Loucy (cell line): ENCODE data around the gene SLTM.
A peak's percentile ranks its signal among the peaks of the same experiment; 100 is the strongest.
"Not testable (repeated sequence)": the region's sequence is repeated elsewhere in the genome, so short reads cannot be mapped to it uniquely, and the experiment has no call there.

ENCODE experiments used
- H2AFZ ChIP-seq: fragments of 200-600 bp; sonication (generic); 2 replicates; pipeline ENCODE4 v1.6.0; 2016; ENCODE audit warnings: antibody characterized with exemption, mild to moderate bottlenecking, low read length, moderate library complexity
- H3F3A ChIP-seq: fragments of 200-600 bp; 2 replicates; pipeline ENCODE4 v1.6.0; 2016; ENCODE audit warnings: antibody characterized with exemption, low read depth, mild to moderate bottlenecking
- H3K27me3 ChIP-seq: fragments of 200-600 bp; sonication (generic); 2 replicates; pipeline ENCODE4 v1.6.1; 2014; ENCODE audit warnings: low read length, mild to moderate bottlenecking; ENCODE audit not compliant: insufficient read depth, poor library complexity, severe bottlenecking
- H3K36me3 ChIP-seq: fragments of 200-600 bp; sonication (generic); 2 replicates; pipeline ENCODE4 v1.6.1; 2016; ENCODE audit warnings: low read length; ENCODE audit not compliant: insufficient read depth
- H3K4me1 ChIP-seq: fragments of 200-600 bp; sonication (generic); 2 replicates; pipeline ENCODE4 v1.5.1; 2014; ENCODE audit warnings: low read length, mild to moderate bottlenecking; ENCODE audit not compliant: insufficient read depth, poor library complexity, severe bottlenecking
- H3K4me2 ChIP-seq: fragments of 200-600 bp; sonication (generic); 2 replicates; pipeline ENCODE4 v1.6.0; 2014; ENCODE audit warnings: antibody characterized with exemption, low read length, low read depth, mild to moderate bottlenecking; ENCODE audit not compliant: poor library complexity, severe bottlenecking
- H3K4me3 ChIP-seq: fragments of 200-600 bp; sonication (generic); 2 replicates; pipeline ENCODE4 v1.5.1; 2014; ENCODE audit warnings: low read length, mild to moderate bottlenecking, mixed read lengths; ENCODE audit not compliant: poor library complexity, severe bottlenecking
- H3K79me2 ChIP-seq: fragments of 200-600 bp; sonication (generic); 2 replicates; pipeline ENCODE4 v1.6.1; 2014; ENCODE audit warnings: low read length; ENCODE audit not compliant: insufficient read depth
- H3K9ac ChIP-seq: fragments of 200-600 bp; sonication (generic); 2 replicates; pipeline ENCODE4 v1.6.0; 2014; ENCODE audit warnings: mild to moderate bottlenecking, low read depth, low read length, moderate library complexity; ENCODE audit not compliant: poor library complexity, severe bottlenecking
- H3K9me2 ChIP-seq: fragments of 200-600 bp; sonication (generic); replicated peaks from 2 replicates; pipeline ENCODE4 v1.6.1; 2016; ENCODE audit warnings: low read depth, low read length, mixed read lengths
- H3K9me3 ChIP-seq: fragments of 200-600 bp; sonication (generic); 2 replicates; pipeline ENCODE4 v1.6.1; 2014; ENCODE audit warnings: mild to moderate bottlenecking, antibody characterized with exemption, low read length, low read depth; ENCODE audit not compliant: insufficient read depth
- H4K20me1 ChIP-seq: fragments of 200-600 bp; sonication (generic); 2 replicates; pipeline ENCODE4 v1.6.0; 2014; ENCODE audit warnings: antibody characterized with exemption, low read length, mild to moderate bottlenecking; ENCODE audit not compliant: insufficient read depth, poor library complexity, severe bottlenecking
- EZH2phosphoT487 ChIP-seq: fragments of 200-600 bp; IDR thresholded peaks from 2 replicates; pipeline ENCODE4 v1.6.1; 2018; ENCODE audit warnings: antibody characterized with exemption, mild to moderate bottlenecking, moderate library complexity, borderline replicate concordance
- TF ChIP-seq, protein P1 (sequence below): fragments of 200-600 bp; sonication (generic); conservative IDR thresholded peaks from 2 replicates; pipeline ENCODE4 v1.5.1; 2014; ENCODE audit warnings: mild to moderate bottlenecking, antibody characterized with exemption, low read length

The SLTM gene

DNA sequence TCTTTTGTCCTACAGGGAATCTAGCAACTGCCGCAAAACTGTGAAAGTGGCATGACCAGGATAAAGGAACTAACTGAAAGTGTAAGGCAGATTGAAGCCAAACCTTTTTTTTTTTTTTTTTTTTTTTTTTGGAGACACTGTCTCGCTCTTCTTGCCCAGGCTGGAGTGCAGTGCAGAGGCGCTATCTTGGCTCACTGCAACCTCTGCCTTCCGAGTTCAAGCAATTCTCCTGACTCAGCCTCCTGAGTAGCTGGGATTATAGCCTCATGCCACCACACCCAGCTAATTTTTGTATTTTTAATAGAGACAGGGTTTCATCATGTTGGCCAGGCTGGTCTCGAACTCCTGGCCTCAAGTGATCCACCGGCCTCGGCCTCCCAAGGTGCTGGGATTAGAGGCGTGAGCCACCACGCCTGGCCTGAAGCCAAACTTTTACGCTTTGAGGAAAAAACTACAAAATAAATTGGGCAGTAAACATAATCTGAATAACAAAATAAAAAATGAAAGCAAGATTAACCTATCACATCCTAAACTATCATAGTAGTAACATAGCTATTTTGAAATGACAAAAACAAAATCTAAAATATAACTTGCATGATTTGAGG, 9.7 kb downstream of the SLTM start:
- Histone ChIP-seq H3K9ac (no peak overlapping the region), H3K9me2 (no peaks in the 10 kb centered on the region), H3K36me3 (peaks cover 32% of the 10 kb centered on the region; the same call in 1 of the 2 replicates), H3K4me3 (no peak overlapping the region), H3K27me3 (no peaks in the 10 kb centered on the region), H2AFZ (no peak overlapping the region), H3K4me1 (peaks cover 44% of the 10 kb centered on the region), H4K20me1 (peaks cover 77% of the 10 kb centered on the region), H3K9me3 (no peaks in the 10 kb centered on the region), H3F3A (0 out of 2 replicates have a peak, but pooled peaks cover 5% of the 10 kb centered on the region), H3K79me2 (peaks cover 94% of the 10 kb centered on the region), H3K4me2 (peak overlapping the region; percentile 94)
- TF ChIP-seq, protein P1, sequence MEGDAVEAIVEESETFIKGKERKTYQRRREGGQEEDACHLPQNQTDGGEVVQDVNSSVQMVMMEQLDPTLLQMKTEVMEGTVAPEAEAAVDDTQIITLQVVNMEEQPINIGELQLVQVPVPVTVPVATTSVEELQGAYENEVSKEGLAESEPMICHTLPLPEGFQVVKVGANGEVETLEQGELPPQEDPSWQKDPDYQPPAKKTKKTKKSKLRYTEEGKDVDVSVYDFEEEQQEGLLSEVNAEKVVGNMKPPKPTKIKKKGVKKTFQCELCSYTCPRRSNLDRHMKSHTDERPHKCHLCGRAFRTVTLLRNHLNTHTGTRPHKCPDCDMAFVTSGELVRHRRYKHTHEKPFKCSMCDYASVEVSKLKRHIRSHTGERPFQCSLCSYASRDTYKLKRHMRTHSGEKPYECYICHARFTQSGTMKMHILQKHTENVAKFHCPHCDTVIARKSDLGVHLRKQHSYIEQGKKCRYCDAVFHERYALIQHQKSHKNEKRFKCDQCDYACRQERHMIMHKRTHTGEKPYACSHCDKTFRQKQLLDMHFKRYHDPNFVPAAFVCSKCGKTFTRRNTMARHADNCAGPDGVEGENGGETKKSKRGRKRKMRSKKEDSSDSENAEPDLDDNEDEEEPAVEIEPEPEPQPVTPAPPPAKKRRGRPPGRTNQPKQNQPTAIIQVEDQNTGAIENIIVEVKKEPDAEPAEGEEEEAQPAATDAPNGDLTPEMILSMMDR, result no peak
- no peak for TF ChIP-seq EZH2phosphoT487

DNA sequence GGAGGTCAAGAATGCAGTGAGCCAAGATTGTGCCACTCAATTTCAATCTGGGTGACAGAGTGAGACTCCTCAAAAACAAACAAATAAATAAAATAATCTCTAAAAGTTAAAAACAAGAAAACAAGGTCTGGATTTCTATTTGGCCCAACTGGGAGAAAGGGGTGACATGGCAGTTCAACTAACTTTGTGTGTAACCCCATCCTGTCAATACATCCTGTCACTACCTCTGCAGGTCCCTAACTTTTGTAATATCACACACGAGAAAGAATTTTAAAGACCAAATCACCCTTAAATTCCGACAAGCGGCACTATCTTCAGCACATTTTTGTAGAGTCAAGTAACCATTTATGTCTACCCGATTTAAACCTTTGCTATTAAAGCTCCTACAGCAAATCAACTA, 10.2 kb downstream of the SLTM start:
- Histone ChIP-seq H3K27me3 (no peaks in the 10 kb centered on the region), H3K4me2 (peak overlapping the region; percentile 94), H3F3A (0 out of 2 replicates have a peak, but pooled peaks cover 5% of the 10 kb centered on the region), H3K4me1 (peaks cover 41% of the 10 kb centered on the region), H3K79me2 (peaks cover 94% of the 10 kb centered on the region), H3K9me3 (no peaks in the 10 kb centered on the region), H4K20me1 (peaks cover 77% of the 10 kb centered on the region), H3K9ac (no peak overlapping the region), H2AFZ (no peak overlapping the region), H3K9me2 (no peaks in the 10 kb centered on the region), H3K4me3 (no peak overlapping the region), H3K36me3 (peaks cover 35% of the 10 kb centered on the region; the same call in 1 of the 2 replicates)
- no peak for TF ChIP-seq EZH2phosphoT487
- TF ChIP-seq, protein P1, result no peak

DNA sequence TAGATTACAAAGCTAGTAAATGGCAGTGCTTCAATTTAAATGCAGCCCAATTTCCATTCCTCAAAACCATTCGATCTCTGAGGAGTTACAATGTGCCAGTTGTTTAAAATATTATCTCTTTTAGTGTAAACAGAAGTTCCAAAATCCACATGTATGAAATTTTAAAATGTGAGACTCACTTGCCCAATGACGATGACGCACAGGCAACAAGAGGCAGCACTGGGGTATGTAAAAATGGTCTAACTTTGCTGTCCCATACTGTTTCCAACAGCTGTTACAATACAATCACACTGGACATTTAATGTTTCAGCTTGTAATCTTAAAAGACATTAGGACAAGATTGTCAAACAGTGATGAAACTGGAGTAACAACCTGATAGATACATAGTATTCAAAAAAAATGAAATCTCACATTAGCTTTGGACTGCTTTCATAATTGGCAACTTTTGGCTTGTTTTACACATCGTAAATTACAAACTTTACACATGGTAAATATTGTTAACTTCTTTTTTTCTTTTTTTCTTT, 12.2 kb downstream of the SLTM start:
- Histone ChIP-seq H3K4me1 (peaks cover 30% of the 10 kb centered on the region), H3K4me3 (no peak overlapping the region), H3K4me2 (peak overlapping the region; percentile 0), H3K9me3 (no peaks in the 10 kb centered on the region), H3K9ac (no peak overlapping the region), H2AFZ (no peak overlapping the region), H3K27me3 (no peaks in the 10 kb centered on the region), H4K20me1 (peaks cover 69% of the 10 kb centered on the region), H3K9me2 (no peaks in the 10 kb centered on the region), H3K36me3 (peaks cover 27% of the 10 kb centered on the region; the same call in 1 of the 2 replicates), H3K79me2 (peaks cover 91% of the 10 kb centered on the region), H3F3A (0 out of 2 replicates have a peak, but pooled peaks cover 5% of the 10 kb centered on the region)
- no peak for TF ChIP-seq EZH2phosphoT487
- TF ChIP-seq, protein P1, result no peak

DNA sequence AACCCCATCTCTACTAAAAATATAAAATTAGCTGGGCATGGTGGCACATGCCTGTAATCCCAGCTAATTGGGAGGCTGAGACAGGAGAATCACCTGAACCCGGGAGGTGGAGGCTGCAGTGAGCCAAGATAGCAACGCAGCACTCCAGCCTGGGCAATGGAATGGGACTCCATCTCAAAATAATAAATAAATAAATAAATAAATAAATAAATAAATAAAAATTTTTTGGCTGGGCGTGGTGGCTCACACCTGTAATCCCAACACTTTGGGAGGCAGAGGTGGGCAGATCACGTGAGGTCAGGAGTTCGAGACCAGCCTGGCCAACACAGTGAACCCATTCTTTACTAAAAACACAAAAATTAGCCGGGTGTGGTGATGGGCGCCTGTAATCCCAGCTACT, 13.0 kb downstream of the SLTM start:
- Histone ChIP-seq H3K4me1 (peaks cover 23% of the 10 kb centered on the region), H4K20me1 (peaks cover 64% of the 10 kb centered on the region), H3K36me3 (peaks cover 31% of the 10 kb centered on the region; the same call in 1 of the 2 replicates), H3K79me2 (peaks cover 85% of the 10 kb centered on the region)
- not testable (repeated sequence) for H3K4me3 ChIP-seq, H3K4me2 ChIP-seq, H3K27me3 ChIP-seq, H3K9me2 ChIP-seq, H3F3A ChIP-seq, H3K9ac ChIP-seq, H3K9me3 ChIP-seq, H2AFZ ChIP-seq
